ENCODE measurements around the gene HSPA9.
A peak's percentile ranks its signal among the peaks of the same experiment; 100 is the strongest.

Gene HSPA9

DNA sequence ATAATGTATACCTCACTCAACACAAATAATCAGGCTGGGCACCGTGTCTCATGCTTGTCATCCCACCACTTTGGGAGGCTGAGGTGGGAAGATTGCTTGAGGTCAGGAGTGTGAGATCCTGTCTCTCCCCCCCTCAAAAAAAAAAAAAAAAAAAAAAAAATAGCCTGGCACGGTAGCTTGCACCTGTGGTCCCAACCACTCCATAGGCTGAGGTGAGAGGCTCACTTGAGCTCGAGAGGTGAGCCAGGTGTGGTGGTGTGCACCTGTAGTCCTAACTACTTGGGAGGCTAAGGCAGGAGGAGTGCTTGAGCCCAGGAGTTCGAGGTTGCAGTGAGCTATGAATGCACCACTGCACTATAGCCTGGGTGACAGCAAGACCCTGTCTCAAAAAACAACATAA lies 22.5 kb downstream of the HSPA9 start:
- DNase-seq (ENCODE audit: insufficient read length, low spot score) = no peak
- TF ChIP-seq POLR2A (IDR thresholded peaks at IDR 0.05; ENCODE audit: low read depth, low read length) (no peak), POU2F2 (IDR thresholded peaks at IDR 0.05; ENCODE audit: low read depth, low read length) (no peak), PAX5 (IDR thresholded peaks at IDR 0.05; ENCODE audit: insufficient read depth, low read length, severe bottlenecking) (no peak), TAF1 (IDR thresholded peaks at IDR 0.05; ENCODE audit: low read depth, low read length) (no peak), POLR2AphosphoS5 (IDR thresholded peaks at IDR 0.05; ENCODE audit: low read depth, low read length) (no peak), SPI1 (IDR thresholded peaks at IDR 0.05; ENCODE audit: low read depth, low read length) (no peak)
- no peak for FAIRE-seq

DNA sequence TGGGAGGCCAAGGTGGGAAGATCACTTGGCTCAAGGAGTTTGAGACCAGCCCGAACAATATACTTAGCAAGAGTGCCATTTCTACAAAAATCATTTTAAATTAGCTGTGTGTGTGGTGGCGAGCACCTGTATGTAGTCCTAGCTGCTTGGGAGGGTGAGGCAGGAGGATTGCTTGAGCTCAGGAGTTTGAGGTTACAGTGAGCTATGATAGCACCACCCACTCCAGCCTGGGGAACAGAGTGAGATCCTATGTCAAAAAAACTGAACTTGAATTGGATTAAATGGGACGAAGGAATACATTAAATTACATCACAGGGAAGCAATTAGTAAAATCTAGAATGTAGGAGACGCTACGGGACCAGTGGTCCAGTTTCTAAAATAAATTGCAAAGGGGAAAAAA lies 25.8 kb downstream of the HSPA9 start:
- TF ChIP-seq PAX5 (IDR thresholded peaks at IDR 0.05; ENCODE audit: insufficient read depth, low read length, severe bottlenecking) = no peak
- TF ChIP-seq SPI1 (IDR thresholded peaks at IDR 0.05; ENCODE audit: low read depth, low read length) = no peak
- no peak for TF ChIP-seq POLR2A (IDR thresholded peaks at IDR 0.05; ENCODE audit: low read depth, low read length)
- TF ChIP-seq TAF1 (IDR thresholded peaks at IDR 0.05; ENCODE audit: low read depth, low read length) = no peak
- TF ChIP-seq POLR2AphosphoS5 (IDR thresholded peaks at IDR 0.05; ENCODE audit: low read depth, low read length) = no peak
- TF ChIP-seq POU2F2 (IDR thresholded peaks at IDR 0.05; ENCODE audit: low read depth, low read length) = no peak
- no peak for DNase-seq (ENCODE audit: insufficient read length, low spot score)
- no peak for FAIRE-seq

DNA sequence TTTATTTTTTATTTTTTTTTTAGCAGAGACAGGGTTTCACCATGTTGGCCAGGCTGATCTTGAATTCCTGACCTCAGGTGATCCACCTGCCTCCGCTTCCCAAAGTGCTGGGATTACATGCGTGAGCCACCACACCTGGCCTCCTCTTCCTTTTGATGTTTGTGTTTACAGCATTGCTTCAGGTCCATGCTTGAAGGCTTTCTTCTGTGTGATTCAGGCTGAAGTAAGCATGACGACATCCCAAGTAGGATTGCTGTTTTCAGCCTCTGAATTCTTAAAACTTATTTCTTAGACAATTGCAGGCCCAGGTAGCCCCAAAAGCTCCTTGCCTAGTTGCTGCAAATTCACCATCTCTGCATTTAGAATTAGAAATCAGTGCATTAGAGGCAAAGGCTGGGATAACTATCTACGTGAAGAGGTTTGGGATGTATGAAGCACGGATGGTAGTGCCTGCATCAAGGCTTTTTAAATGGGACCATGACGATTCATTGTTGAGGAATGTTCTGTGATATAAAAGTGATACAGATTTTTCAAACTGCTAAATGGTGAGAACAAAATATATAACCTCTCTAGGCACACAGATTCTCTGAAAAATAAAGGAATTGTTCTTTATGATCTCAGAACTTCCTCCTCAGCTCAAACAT lies 29.2 kb downstream of the HSPA9 start:
- no peak for TF ChIP-seq POLR2A (IDR thresholded peaks at IDR 0.05; ENCODE audit: low read depth, low read length)
- no peak for DNase-seq (ENCODE audit: insufficient read length, low spot score)
- no peak for FAIRE-seq

DNA sequence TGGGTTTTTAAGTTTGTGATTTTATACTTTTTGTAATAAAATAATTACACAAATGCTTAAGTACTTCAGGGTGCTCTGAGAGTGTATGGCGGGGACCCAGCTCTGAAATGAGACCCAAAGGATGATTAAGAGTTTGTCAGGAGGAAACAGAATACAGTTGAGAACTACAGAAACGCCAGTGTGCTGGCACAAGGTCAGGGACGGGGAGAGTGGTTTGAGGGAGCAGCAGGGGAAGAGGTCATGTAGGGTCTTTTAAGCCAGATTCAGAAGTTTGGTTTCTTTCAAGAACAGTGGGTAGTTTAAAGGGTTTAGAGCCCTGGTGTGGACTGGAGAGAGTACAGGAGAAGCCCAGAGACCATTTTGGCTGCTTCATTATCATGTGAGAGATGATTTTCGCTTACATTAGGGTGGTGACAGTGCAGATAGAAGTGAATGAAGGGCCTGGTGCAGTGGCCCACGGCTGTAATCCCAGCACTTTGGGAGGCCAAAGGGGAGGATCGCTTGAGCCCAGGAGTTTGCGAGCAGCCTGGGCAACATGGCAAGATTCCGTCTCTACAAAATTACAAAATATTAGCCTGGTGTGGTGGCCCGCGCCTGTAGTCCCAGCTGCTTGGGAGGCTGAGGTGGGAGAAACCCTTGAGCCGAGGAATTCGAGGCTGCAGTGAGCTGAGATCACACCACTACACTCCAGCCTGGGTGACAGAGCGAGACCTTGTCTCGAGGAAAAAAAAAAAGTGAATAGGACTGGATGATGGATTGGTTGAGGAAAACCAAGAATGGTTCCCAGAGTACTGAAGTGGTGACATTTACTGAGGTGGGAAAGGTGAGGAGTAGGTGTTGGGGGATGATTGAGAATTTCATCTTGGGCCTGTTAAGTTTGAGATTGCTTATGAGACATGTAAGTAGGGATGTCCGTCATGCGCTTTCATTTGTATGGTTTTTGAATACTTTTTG lies 30.7 kb downstream of the HSPA9 start:
- FAIRE-seq (no peak), DNase-seq (ENCODE audit: insufficient read length, low spot score) (no peak)
- TF ChIP-seq TAF1 (IDR thresholded peaks at IDR 0.05; ENCODE audit: low read depth, low read length) = no peak
- TF ChIP-seq PAX5 (IDR thresholded peaks at IDR 0.05; ENCODE audit: insufficient read depth, low read length, severe bottlenecking) = no peak
- no peak for TF ChIP-seq SPI1 (IDR thresholded peaks at IDR 0.05; ENCODE audit: low read depth, low read length)
- TF ChIP-seq POLR2AphosphoS5 (IDR thresholded peaks at IDR 0.05; ENCODE audit: low read depth, low read length) = no peak
- no peak for TF ChIP-seq POU2F2 (IDR thresholded peaks at IDR 0.05; ENCODE audit: low read depth, low read length)
- TF ChIP-seq POLR2A (IDR thresholded peaks at IDR 0.05; ENCODE audit: low read depth, low read length) = no peak

DNA sequence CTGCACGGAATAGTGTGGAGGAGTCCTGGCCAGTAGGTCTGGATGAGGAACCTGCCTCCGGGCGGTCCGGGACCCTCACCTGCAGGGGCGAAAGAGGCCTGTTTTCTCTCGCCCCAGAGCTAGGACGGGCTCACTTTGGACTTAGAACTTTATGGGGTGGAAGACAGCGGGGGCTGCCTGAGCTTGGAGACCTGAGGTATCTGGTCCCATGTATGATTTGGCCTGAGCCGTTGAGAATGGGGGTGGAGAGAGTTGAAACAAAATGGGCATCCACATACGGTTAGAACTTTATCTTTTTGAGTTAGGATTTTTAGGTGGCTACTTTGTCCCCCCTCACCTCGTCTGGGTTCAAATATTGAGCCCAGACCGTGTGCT lies 31.5 kb downstream of the HSPA9 start:
- peak; percentile 35 for DNase-seq (ENCODE audit: insufficient read length, low spot score)
- no peak for FAIRE-seq

DNA sequence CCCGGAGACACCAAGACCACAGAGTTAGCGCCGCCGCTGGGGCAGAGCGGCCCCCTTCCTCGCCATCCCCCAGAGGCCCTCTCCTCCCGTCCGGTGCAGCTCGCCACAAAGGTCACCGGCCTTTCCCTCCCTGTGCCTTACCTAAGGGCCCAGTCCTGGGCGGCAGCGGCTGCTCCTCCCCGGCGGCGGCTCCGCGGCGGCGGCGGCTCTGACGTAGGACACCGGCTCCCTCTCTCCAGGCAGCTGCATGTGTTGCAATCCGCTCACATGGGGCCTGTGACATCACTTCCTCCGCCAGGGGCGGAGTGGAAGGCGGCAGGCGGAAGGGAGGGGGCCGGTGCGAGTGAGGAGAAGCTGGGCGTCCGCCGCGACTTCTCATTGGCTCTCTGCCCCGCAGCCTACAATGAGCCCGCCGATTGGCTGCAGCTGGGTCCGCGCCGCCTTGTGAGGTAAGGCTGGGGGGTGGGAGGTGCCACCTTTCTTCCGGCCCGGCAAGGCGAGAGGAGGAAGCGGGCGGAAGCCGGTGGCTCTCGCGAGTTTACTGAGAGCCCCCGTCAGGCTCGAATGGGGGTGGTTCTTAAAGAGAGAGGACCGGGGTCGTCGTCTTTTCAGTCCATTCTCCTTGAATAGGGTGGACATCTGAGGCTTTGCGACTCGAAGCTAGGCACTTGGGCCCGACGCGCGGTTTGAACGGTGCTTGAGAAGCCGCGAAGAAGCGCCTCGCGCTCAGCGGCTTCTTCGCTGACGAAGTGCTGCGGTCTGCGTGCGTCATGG lies 32.1 kb downstream of the HSPA9 start, which contains the start of gene ETF1:
Gene ETF1, minus strand, starts transcription at position 281 of the 774 bp plus-strand sequence. CDS start 318 bp downstream, outside the sequence.
- DNase-seq (ENCODE audit: insufficient read length, low spot score) = peak; percentile 88
- peak; percentile 37; the same call in 1 of the 2 replicates for TF ChIP-seq SPI1 (IDR thresholded peaks at IDR 0.05; ENCODE audit: low read depth, low read length)
- no peak; the same call in 1 of the 2 replicates for TF ChIP-seq POLR2AphosphoS5 (IDR thresholded peaks at IDR 0.05; ENCODE audit: low read depth, low read length)
- peak; percentile 84; the same call in 1 of the 2 replicates for TF ChIP-seq TAF1 (IDR thresholded peaks at IDR 0.05; ENCODE audit: low read depth, low read length)
- no peak for TF ChIP-seq POLR2A (IDR thresholded peaks at IDR 0.05; ENCODE audit: low read depth, low read length)
- FAIRE-seq = peak; percentile 99

More for the DNA sequence above, 31.5 kb downstream of the HSPA9 start:
- TF ChIP-seq POLR2A (IDR thresholded peaks at IDR 0.05; ENCODE audit: low read depth, low read length) (peak; percentile 89), POLR2AphosphoS5 (IDR thresholded peaks at IDR 0.05; ENCODE audit: low read depth, low read length) (peak; percentile 75; the same call in 1 of the 2 replicates), PAX5 (IDR thresholded peaks at IDR 0.05; ENCODE audit: insufficient read depth, low read length, severe bottlenecking) (peak; percentile 5), SPI1 (IDR thresholded peaks at IDR 0.05; ENCODE audit: low read depth, low read length) (no peak), TAF1 (IDR thresholded peaks at IDR 0.05; ENCODE audit: low read depth, low read length) (no peak; the same call in 1 of the 2 replicates), POU2F2 (IDR thresholded peaks at IDR 0.05; ENCODE audit: low read depth, low read length) (0 out of 2 replicates have a peak, but pooled peaks have one; percentile 8)

DNA sequence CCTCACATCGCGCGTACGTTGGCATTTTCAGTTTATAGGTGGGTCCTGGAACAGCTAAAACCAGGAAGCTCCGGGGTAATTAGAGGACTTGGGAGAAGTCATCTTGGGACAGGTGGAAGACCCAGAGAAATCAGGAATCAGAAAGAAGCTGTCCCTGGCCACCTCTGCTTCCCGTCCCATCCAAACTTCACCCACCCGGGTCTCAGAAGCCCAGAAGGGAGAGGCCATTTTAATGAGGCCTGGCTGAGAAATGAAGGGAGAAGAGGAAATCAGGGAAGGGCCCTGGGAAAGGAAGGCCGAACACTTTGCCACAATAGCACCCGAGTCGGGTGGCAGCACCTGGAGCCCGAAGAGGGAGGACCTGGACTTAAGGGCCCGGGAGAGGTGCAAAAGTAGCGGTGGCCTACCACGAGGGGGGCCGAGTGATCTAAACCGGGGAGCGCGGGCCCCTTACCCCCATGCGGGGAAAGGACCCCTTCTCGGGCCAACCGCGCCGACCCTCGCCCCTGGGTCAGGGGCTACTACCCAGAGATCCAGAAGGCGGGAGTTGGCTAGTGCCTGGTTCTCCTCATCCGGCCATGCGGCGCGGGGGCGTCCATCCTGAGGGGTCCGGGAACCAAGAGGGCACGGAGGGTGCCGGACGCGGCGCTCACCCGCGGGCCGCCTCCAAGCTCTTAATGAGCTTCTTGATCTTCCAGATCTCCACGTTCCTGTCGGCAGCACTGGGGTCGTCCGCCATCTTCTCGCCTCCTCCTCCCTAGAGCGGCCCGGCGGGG lies 32.8 kb downstream of the HSPA9 start:
- DNase-seq (ENCODE audit: insufficient read length, low spot score) = no peak
- no peak for FAIRE-seq
- no peak for TF ChIP-seq PAX5 (IDR thresholded peaks at IDR 0.05; ENCODE audit: insufficient read depth, low read length, severe bottlenecking)
- peak; percentile 50; the same call in 1 of the 2 replicates for TF ChIP-seq TAF1 (IDR thresholded peaks at IDR 0.05; ENCODE audit: low read depth, low read length)

DNA sequence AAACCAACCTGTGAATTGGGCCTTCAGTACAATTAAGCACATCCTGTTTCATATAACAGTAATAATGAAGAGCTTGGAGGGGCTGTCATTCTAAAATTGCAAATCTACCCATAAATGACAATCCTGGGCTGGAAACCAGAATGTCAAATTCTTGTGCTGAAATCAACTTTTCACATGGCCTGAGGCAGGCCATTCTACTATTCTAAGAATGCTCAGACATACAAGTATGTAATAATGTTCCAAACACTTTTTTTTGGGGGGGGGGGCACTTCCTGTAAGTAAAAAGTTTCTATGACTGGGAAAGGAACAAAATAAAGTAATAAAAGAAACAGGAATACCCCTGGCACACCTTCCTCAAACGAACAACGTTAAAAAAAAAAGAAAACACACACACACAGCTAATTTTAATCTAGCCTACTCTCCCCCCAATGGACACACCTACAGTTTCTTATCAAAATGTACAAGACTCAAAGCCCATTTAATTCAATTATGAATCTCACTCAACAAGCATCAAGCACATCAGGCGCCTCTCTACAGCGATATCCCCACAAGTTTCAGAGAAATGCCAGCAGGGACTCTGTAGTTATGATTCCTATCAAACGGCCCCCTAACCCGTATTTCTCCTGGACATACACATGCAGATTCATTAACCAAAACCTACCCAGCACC lies 33.6 kb downstream of the HSPA9 start:
- no peak for FAIRE-seq
- no peak for DNase-seq (ENCODE audit: insufficient read length, low spot score)
- no peak for TF ChIP-seq TAF1 (IDR thresholded peaks at IDR 0.05; ENCODE audit: low read depth, low read length)
- TF ChIP-seq POLR2A (IDR thresholded peaks at IDR 0.05; ENCODE audit: low read depth, low read length) = no peak
- no peak for TF ChIP-seq SPI1 (IDR thresholded peaks at IDR 0.05; ENCODE audit: low read depth, low read length)
- no peak for TF ChIP-seq POLR2AphosphoS5 (IDR thresholded peaks at IDR 0.05; ENCODE audit: low read depth, low read length)
- TF ChIP-seq POU2F2 (IDR thresholded peaks at IDR 0.05; ENCODE audit: low read depth, low read length) = no peak
- TF ChIP-seq PAX5 (IDR thresholded peaks at IDR 0.05; ENCODE audit: insufficient read depth, low read length, severe bottlenecking) = no peak
